ENCODE measurements around the gene ROR2.

DNA sequence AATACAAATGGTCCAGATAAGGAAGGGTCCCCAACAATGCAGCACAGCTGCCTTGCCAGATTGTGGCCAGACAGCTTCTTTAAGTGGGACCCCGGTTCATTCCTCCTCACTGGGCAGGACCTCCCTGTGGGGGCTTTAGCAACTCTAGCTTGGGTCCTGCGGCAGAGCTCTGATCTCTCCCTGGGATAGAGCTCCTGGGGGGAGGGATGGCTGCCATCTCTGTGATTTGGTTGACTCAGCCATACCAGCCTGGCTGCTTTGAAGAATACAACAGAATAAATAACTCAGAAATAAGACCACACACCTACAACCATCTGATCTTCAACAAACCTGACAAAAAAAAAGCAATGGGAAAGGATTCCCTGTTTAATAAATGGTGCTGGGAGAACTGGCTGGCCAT, 22.7 kb upstream of the ROR2 start:
- TF ChIP-seq POLR2A (IDR thresholded peaks at IDR 0.05) = no peak
- TF ChIP-seq, protein P1, sequence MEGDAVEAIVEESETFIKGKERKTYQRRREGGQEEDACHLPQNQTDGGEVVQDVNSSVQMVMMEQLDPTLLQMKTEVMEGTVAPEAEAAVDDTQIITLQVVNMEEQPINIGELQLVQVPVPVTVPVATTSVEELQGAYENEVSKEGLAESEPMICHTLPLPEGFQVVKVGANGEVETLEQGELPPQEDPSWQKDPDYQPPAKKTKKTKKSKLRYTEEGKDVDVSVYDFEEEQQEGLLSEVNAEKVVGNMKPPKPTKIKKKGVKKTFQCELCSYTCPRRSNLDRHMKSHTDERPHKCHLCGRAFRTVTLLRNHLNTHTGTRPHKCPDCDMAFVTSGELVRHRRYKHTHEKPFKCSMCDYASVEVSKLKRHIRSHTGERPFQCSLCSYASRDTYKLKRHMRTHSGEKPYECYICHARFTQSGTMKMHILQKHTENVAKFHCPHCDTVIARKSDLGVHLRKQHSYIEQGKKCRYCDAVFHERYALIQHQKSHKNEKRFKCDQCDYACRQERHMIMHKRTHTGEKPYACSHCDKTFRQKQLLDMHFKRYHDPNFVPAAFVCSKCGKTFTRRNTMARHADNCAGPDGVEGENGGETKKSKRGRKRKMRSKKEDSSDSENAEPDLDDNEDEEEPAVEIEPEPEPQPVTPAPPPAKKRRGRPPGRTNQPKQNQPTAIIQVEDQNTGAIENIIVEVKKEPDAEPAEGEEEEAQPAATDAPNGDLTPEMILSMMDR (IDR thresholded peaks at IDR 0.05) = no peak
